Mammary epithelial cell (primary cell): ENCODE measurements around the gene ZDHHC22.

ENCODE experiments used
- EZH2 ChIP-seq: IDR thresholded peaks from 2 replicates; pipeline ENCODE4 v1.6.1; 2012; ENCODE audit warnings: low read length, inconsistent platforms, borderline replicate concordance
- TF ChIP-seq, protein P1 (sequence below), 2 donors: IDR thresholded peaks in 1 of 2; conservative IDR thresholded peaks in 1 of 2; 2 replicates each; pipeline ENCODE4 v1.5.1; 2011 to 2012; ENCODE audit warnings: inconsistent platforms in 2 of 2, low read length in 2 of 2, mild to moderate bottlenecking in 2 of 2, control low read depth in 1 of 2, low read depth in 1 of 2; ENCODE audit not compliant: insufficient read depth in 1 of 2; ENCODE audit errors: extremely low read depth in 1 of 2

DNA sequence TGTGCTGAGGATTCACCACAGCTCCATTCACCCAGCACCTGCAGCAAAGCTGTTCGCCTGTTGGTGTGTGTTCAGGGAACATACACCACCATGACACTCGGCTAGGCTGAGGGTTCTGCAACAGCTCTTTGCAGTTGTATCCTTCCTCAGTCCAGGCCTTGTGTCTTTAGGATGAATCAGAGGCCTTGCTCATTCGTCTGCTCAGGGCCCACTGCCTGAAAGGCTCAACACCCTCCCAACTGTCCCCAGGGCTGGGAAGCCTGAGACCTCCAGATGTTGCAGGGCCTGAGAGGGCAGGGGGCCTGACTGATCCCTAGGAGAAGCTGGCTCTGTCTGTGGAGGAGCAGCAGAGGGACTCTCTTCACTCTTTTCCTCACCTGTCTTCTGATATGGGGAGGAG is 11.2 kb downstream of the ZDHHC22 start:
- TF ChIP-seq, protein P1, sequence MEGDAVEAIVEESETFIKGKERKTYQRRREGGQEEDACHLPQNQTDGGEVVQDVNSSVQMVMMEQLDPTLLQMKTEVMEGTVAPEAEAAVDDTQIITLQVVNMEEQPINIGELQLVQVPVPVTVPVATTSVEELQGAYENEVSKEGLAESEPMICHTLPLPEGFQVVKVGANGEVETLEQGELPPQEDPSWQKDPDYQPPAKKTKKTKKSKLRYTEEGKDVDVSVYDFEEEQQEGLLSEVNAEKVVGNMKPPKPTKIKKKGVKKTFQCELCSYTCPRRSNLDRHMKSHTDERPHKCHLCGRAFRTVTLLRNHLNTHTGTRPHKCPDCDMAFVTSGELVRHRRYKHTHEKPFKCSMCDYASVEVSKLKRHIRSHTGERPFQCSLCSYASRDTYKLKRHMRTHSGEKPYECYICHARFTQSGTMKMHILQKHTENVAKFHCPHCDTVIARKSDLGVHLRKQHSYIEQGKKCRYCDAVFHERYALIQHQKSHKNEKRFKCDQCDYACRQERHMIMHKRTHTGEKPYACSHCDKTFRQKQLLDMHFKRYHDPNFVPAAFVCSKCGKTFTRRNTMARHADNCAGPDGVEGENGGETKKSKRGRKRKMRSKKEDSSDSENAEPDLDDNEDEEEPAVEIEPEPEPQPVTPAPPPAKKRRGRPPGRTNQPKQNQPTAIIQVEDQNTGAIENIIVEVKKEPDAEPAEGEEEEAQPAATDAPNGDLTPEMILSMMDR (conservative IDR thresholded peaks at IDR 0.05 in 1 of 2, IDR thresholded peaks at IDR 0.05 in 1 of 2; ENCODE audit: extremely low read depth in 1 of 2, insufficient read depth in 1 of 2, low read depth in 1 of 2, low read length in 2 of 2): no peak
- no peak for TF ChIP-seq EZH2
